HUES6 (cell line): ENCODE results near the gene SLC37A1.

ENCODE experiments used
- H3K27ac ChIP-seq: 2 replicates; pipeline ENCODE4 v1.7.0; 2013; ENCODE audit warnings: low read depth, mild to moderate bottlenecking, low read length, inconsistent platforms
- H3K27me3 ChIP-seq: 2 replicates; pipeline ENCODE4 v1.6.1; 2013; ENCODE audit warnings: low read length; ENCODE audit not compliant: control insufficient read depth, insufficient read depth
- H3K36me3 ChIP-seq: 2 replicates; pipeline ENCODE4 v1.6.1; 2013; ENCODE audit warnings: low read length; ENCODE audit not compliant: control insufficient read depth, insufficient read depth
- H3K4me1 ChIP-seq: 2 replicates; pipeline ENCODE4 v1.6.1; 2013; ENCODE audit warnings: low read length; ENCODE audit not compliant: control insufficient read depth, insufficient read depth
- H3K4me3 ChIP-seq: 2 replicates; pipeline ENCODE4 v1.5.1; 2013; ENCODE audit warnings: low read depth, low read length
- H3K9ac ChIP-seq: one replicate; pipeline ENCODE4 v1.6.1; 2013; ENCODE audit warnings: mild to moderate bottlenecking, low read length
- H3K9me3 ChIP-seq: 2 replicates; pipeline ENCODE4 v1.6.1; 2013; ENCODE audit warnings: low read depth, low read length; ENCODE audit not compliant: control insufficient read depth, insufficient read depth

Gene SLC37A1

GRCh38 chr21:42522271-42522670, 8.6 kb downstream of the SLC37A1 start:
- H3K9me3 ChIP-seq, result no peaks in the 10 kb centered on the region
- H3K27me3 ChIP-seq, result no peaks in the 10 kb centered on the region
- peaks cover 23% of the 10 kb centered on the region for H3K36me3 ChIP-seq
- peaks cover 27% of the 10 kb centered on the region for H3K4me1 ChIP-seq
- no peak overlapping the region for H3K27ac ChIP-seq
- H3K4me3 ChIP-seq, result no peak overlapping the region
- H3K9ac ChIP-seq, result no peak overlapping the region

GRCh38 chr21:42522771-42523170, 9.1 kb downstream of the SLC37A1 start:
- Histone ChIP-seq H3K4me3 (no peak overlapping the region), H3K9ac (no peak overlapping the region), H3K27ac (no peak overlapping the region), H3K27me3 (no peaks in the 10 kb centered on the region), H3K9me3 (no peaks in the 10 kb centered on the region), H3K36me3 (peaks cover 23% of the 10 kb centered on the region), H3K4me1 (peaks cover 22% of the 10 kb centered on the region)

- Histone ChIP-seq H3K36me3 (peaks cover 23% of the 10 kb centered on the region), H3K9me3 (no peaks in the 10 kb centered on the region), H3K4me3 (no peak overlapping the region), H3K4me1 (peaks cover 22% of the 10 kb centered on the region), H3K27ac (no peak overlapping the region), H3K27me3 (no peaks in the 10 kb centered on the region), H3K9ac (no peak overlapping the region)
These were observed 9.6 kb downstream of the SLC37A1 start for GRCh38 chr21:42523211-42523610.

- H3K27me3 ChIP-seq, result no peaks in the 10 kb centered on the region
- peaks cover 17% of the 10 kb centered on the region; the same call in 1 of the 2 replicates for H3K36me3 ChIP-seq
- no peak overlapping the region for H3K4me3 ChIP-seq
- H3K9me3 ChIP-seq, result no peaks in the 10 kb centered on the region
- H3K9ac ChIP-seq, result no peak overlapping the region
- peaks cover 22% of the 10 kb centered on the region for H3K4me1 ChIP-seq
- H3K27ac ChIP-seq, result no peak overlapping the region
These were observed 10.3 kb downstream of the SLC37A1 start for GRCh38 chr21:42523941-42524340.

GRCh38 chr21:42524341-42525028, 10.8 kb downstream of the SLC37A1 start:
- Histone ChIP-seq H3K36me3 (peaks cover 13% of the 10 kb centered on the region; the same call in 1 of the 2 replicates), H3K9ac (no peak overlapping the region), H3K4me3 (peak overlapping the region; percentile 49), H3K9me3 (no peaks in the 10 kb centered on the region), H3K27me3 (no peaks in the 10 kb centered on the region), H3K27ac (no peak overlapping the region), H3K4me1 (peaks cover 22% of the 10 kb centered on the region)

GRCh38 chr21:42525029-42525581, 11.5 kb downstream of the SLC37A1 start:
- Histone ChIP-seq H3K9me3 (no peaks in the 10 kb centered on the region), H3K27me3 (no peaks in the 10 kb centered on the region), H3K9ac (no peak overlapping the region), H3K36me3 (peaks cover 9% of the 10 kb centered on the region; the same call in 1 of the 2 replicates), H3K4me1 (peaks cover 22% of the 10 kb centered on the region), H3K27ac (no peak overlapping the region), H3K4me3 (peak overlapping the region; percentile 49)

GRCh38 chr21:42525676-42526378, 12.2 kb downstream of the SLC37A1 start:
- H3K27ac ChIP-seq, result no peak overlapping the region
- H3K9me3 ChIP-seq, result no peaks in the 10 kb centered on the region
- peaks cover 27% of the 10 kb centered on the region for H3K4me1 ChIP-seq
- H3K36me3 ChIP-seq, result peaks cover 9% of the 10 kb centered on the region; the same call in 1 of the 2 replicates
- H3K27me3 ChIP-seq, result no peaks in the 10 kb centered on the region
- H3K4me3 ChIP-seq, result no peak overlapping the region
- H3K9ac ChIP-seq, result no peak overlapping the region

GRCh38 chr21:42526379-42526727, 12.7 kb downstream of the SLC37A1 start:
- Histone ChIP-seq H3K9ac (no peak overlapping the region), H3K27ac (no peak overlapping the region), H3K9me3 (no peaks in the 10 kb centered on the region), H3K4me1 (peaks cover 29% of the 10 kb centered on the region), H3K27me3 (no peaks in the 10 kb centered on the region), H3K36me3 (peaks cover 9% of the 10 kb centered on the region; the same call in 1 of the 2 replicates), H3K4me3 (no peak overlapping the region)

GRCh38 chr21:42527127-42527488, 13.5 kb downstream of the SLC37A1 start:
- no peak overlapping the region for H3K9ac ChIP-seq
- H3K4me1 ChIP-seq, result peaks cover 29% of the 10 kb centered on the region
- no peaks in the 10 kb centered on the region for H3K27me3 ChIP-seq
- H3K9me3 ChIP-seq, result no peaks in the 10 kb centered on the region
- H3K27ac ChIP-seq, result no peak overlapping the region
- peaks cover 9% of the 10 kb centered on the region; the same call in 1 of the 2 replicates for H3K36me3 ChIP-seq
- no peak overlapping the region for H3K4me3 ChIP-seq

GRCh38 chr21:42527489-42528158, 14.0 kb downstream of the SLC37A1 start:
- H3K27ac ChIP-seq, result no peak overlapping the region
- no peak overlapping the region for H3K4me3 ChIP-seq
- no peak overlapping the region for H3K9ac ChIP-seq
- H3K27me3 ChIP-seq, result no peaks in the 10 kb centered on the region
- H3K9me3 ChIP-seq, result no peaks in the 10 kb centered on the region
- H3K36me3 ChIP-seq, result peaks cover 7% of the 10 kb centered on the region; the same call in 1 of the 2 replicates
- H3K4me1 ChIP-seq, result peaks cover 29% of the 10 kb centered on the region

- Histone ChIP-seq H3K4me1 (peaks cover 11% of the 10 kb centered on the region), H3K9me3 (no peaks in the 10 kb centered on the region), H3K9ac (no peak overlapping the region), H3K27ac (no peak overlapping the region), H3K36me3 (peaks cover 3% of the 10 kb centered on the region; the same call in 1 of the 2 replicates), H3K27me3 (no peaks in the 10 kb centered on the region), H3K4me3 (no peak overlapping the region)
These were observed 16.5 kb downstream of the SLC37A1 start for GRCh38 chr21:42530167-42530518.
